WTC11 (cell line): ENCODE results near the gene LATS1. TPM values are rescaled to one million over a fixed set of nuclear protein-coding genes. Genes with fewer than 3 reads are reported as not detected.

Source experiments
- ATAC-seq: fragments of 200-7000 bp; cut with Tn5 transposase; 2 replicates; pipeline ENCODE4 v1.10.0; 2021; ENCODE audit warnings: mild to moderate bottlenecking, moderate library complexity
- CTCF ChIA-PET: fragments of 300-600 bp; sonication (Branson Sonifier 250); formaldehyde crosslinking; loops from one replicate; lab custom pipeline; 2021; ENCODE audit warnings: antibody characterized with exemption; lab: Charles Lee
- POLR2A ChIA-PET: fragments of 350-600 bp; sonication (Branson Sonifier 250); formaldehyde crosslinking; loops from one replicate; lab custom pipeline; 2021; ENCODE audit warnings: antibody characterized with exemption; lab: Charles Lee
- DNase-seq: peaks from one replicate; pipeline ENCODE4 v3.0.0; 2021; ENCODE audit warnings: low spot score
- H3K27ac Mint-ChIP-seq: 2 replicates; pipeline ENCODE4 v1.8.0; 2021; ENCODE audit warnings: mixed read lengths
- H3K27me3 Mint-ChIP-seq: 2 replicates; pipeline ENCODE4 v1.8.0; 2021; ENCODE audit warnings: low read depth, mild to moderate bottlenecking, moderate library complexity, mixed read lengths
- H3K36me3 Mint-ChIP-seq: 2 replicates; pipeline ENCODE4 v1.8.0; 2021; ENCODE audit warnings: mixed read lengths
- H3K4me1 Mint-ChIP-seq: 2 replicates; pipeline ENCODE4 v1.8.0; 2022; ENCODE audit warnings: mixed read lengths
- H3K4me3 Mint-ChIP-seq: 2 replicates; pipeline ENCODE4 v1.8.0; 2021; ENCODE audit warnings: mild to moderate bottlenecking, moderate library complexity, mixed read lengths
- H3K9me3 Mint-ChIP-seq: 2 replicates; pipeline ENCODE4 v1.8.0; 2021; ENCODE audit warnings: mixed read lengths
- E2F1 ChIP-seq: sonication (generic); formaldehyde crosslinking; IDR thresholded peaks from 2 replicates; pipeline ENCODE4 v1.8.0; 2022; ENCODE audit warnings: mild to moderate bottlenecking, missing genetic modification reagents
- FOXP1 ChIP-seq: sonication (generic); formaldehyde crosslinking; IDR thresholded peaks from 2 replicates; pipeline ENCODE4 v1.8.0; 2022; ENCODE audit warnings: missing genetic modification reagents, mild to moderate bottlenecking, moderate library complexity, borderline replicate concordance
- MLX ChIP-seq: sonication (generic); formaldehyde crosslinking; IDR thresholded peaks from 2 replicates; pipeline ENCODE4 v1.8.1; 2023; ENCODE audit warnings: mild to moderate bottlenecking, missing genetic modification reagents, moderate library complexity
- MXD4 ChIP-seq: fragments of 250-450 bp; sonication (Bioruptor Pico); IDR thresholded peaks from 2 replicates; pipeline ENCODE4 v1.8.0; 2021; ENCODE audit warnings: mild to moderate bottlenecking, moderate library complexity, borderline replicate concordance
- NR1H2 ChIP-seq: sonication (generic); formaldehyde crosslinking; IDR thresholded peaks from 2 replicates; pipeline ENCODE4 v1.9.0; 2021; ENCODE audit warnings: mild to moderate bottlenecking, moderate library complexity, missing genetic modification reagents
- SMAD4 ChIP-seq: sonication (generic); formaldehyde crosslinking; IDR thresholded peaks from 2 replicates; pipeline ENCODE4 v1.8.0; 2022; ENCODE audit warnings: mild to moderate bottlenecking, missing genetic modification reagents
- STAT6 ChIP-seq: sonication (generic); formaldehyde crosslinking; conservative IDR thresholded peaks from 2 replicates; pipeline ENCODE4 v1.8.1; 2023; ENCODE audit warnings: mild to moderate bottlenecking, low read depth, missing genetic modification reagents, moderate library complexity
- ZBTB43 ChIP-seq: sonication (generic); formaldehyde crosslinking; IDR thresholded peaks from 2 replicates; pipeline ENCODE4 v1.8.1; 2023; ENCODE audit warnings: mild to moderate bottlenecking, missing genetic modification reagents
- ZNF121 ChIP-seq: sonication (generic); formaldehyde crosslinking; IDR thresholded peaks from 2 replicates; pipeline ENCODE4 v1.8.0; 2023; ENCODE audit warnings: missing genetic modification reagents
- ZNF263 ChIP-seq: sonication (generic); formaldehyde crosslinking; IDR thresholded peaks from 2 replicates; pipeline ENCODE4 v1.8.1; 2022; ENCODE audit warnings: low read depth, mild to moderate bottlenecking, moderate library complexity, missing genetic modification reagents
- ZNF671 ChIP-seq: fragments of 250-450 bp; sonication (Bioruptor Pico); IDR thresholded peaks from 2 replicates; pipeline ENCODE4 v1.8.0; 2021; ENCODE audit warnings: mild to moderate bottlenecking
- total RNA-seq: library from RNA; stranded (reverse); gene quantifications from 3 replicates; pipeline ENCODE4 v1.2.3, GENCODE V29; 2021
- TF ChIP-seq, protein P1 (sequence below): sonication (generic); formaldehyde crosslinking; IDR thresholded peaks from 2 replicates; pipeline ENCODE4 v1.8.1; 2023; ENCODE audit warnings: mild to moderate bottlenecking, missing genetic modification reagents, borderline replicate concordance
- TF ChIP-seq, protein P2 (sequence below): sonication (generic); formaldehyde crosslinking; IDR thresholded peaks from 2 replicates; pipeline ENCODE4 v1.8.1; 2022; ENCODE audit warnings: low read depth, missing genetic modification reagents, borderline replicate concordance
- TF ChIP-seq, protein P3 (sequence below): fragments of 250-450 bp; sonication (Bioruptor Pico); IDR thresholded peaks from 2 replicates; pipeline ENCODE4 v1.9.0; 2021; ENCODE audit warnings: mild to moderate bottlenecking
- TF ChIP-seq, protein P4 (sequence below): sonication (generic); formaldehyde crosslinking; IDR thresholded peaks from 2 replicates; pipeline ENCODE4 v1.8.1; 2022; ENCODE audit warnings: missing genetic modification reagents, borderline replicate concordance
- TF ChIP-seq, protein P5 (sequence below): sonication (generic); formaldehyde crosslinking; IDR thresholded peaks from 2 replicates; pipeline ENCODE4 v1.8.1; 2022; ENCODE audit warnings: mild to moderate bottlenecking, missing genetic modification reagents, moderate library complexity, borderline replicate concordance
- TF ChIP-seq, protein P6 (sequence below): sonication (generic); formaldehyde crosslinking; IDR thresholded peaks from 2 replicates; pipeline ENCODE4 v1.8.0; 2022; ENCODE audit warnings: mild to moderate bottlenecking, missing genetic modification reagents

The LATS1 gene
- total RNA-seq, 1 experiment from 2014 or later: 24.2 TPM

DNA sequence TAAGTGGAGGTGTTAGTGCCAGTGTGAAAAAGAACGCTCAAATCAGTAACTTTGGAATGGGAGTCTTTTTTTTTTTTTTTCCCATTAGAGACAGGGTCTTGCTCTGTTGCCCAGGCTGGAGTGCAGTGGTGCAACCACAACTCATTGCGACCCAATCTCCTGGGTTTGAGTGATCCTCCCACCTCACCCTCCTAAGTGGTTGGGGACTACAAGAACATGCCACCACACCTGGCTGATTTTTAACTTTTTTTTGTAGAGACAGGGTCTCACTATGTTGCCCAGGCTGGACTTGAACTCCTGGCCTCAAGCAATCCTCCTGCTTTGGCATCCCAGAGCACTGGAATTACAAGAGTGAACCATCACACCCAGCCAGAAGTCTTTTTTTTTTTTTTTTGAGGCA lies 19.7 kb downstream of the LATS1 start:
- CTCF ChIA-PET: interaction anchor here (0.6 kb wide), 1 partner anchor 10 kb away, joined by 3 read pairs; no protein-coding TSS in a partner anchor
- H3K4me1 Mint-ChIP-seq: peaks cover 18% of the 10 kb centered on the region
- no peak overlapping the region for H3K27ac Mint-ChIP-seq
- no peak for ATAC-seq
- H3K36me3 Mint-ChIP-seq: peaks cover 7% of the 10 kb centered on the region
- TF ChIP-seq ZNF121 (CRISPR knock-in tag) (peak; percentile 90), NR1H2 (no peak)
- H3K27me3 Mint-ChIP-seq: no peaks in the 10 kb centered on the region
- H3K4me3 Mint-ChIP-seq: no peak overlapping the region
- DNase-seq: no peak
- H3K9me3 Mint-ChIP-seq: no peaks in the 10 kb centered on the region
- POLR2A ChIA-PET: no interaction called here

DNA sequence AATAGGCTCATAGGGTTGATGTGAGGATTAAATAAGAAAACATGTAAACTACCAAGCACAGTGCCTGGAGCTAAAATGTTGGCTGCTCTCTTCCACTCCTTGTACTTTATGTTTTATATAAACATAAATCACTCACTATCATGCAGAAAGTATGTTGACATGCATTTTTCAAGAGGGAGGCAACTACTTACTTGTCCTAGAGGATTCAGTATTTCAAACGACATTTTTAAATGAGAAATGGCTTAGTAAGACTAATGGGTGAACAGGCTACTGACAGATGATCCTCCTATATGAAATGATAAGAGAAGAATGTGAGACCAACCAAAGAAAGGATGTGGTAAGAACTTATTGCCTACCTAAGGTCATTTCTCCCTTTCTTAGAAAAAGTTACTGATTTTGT lies 21.0 kb downstream of the LATS1 start:
- Mint-ChIP-seq H3K4me3 (no peak overlapping the region), H3K27ac (no peak overlapping the region), H3K27me3 (no peaks in the 10 kb centered on the region), H3K9me3 (no peaks in the 10 kb centered on the region), H3K36me3 (peaks cover 10% of the 10 kb centered on the region), H3K4me1 (peaks cover 12% of the 10 kb centered on the region)
- CTCF ChIA-PET: no interaction called here
- ATAC-seq (no peak), DNase-seq (no peak)
- POLR2A ChIA-PET: no interaction called here
- TF ChIP-seq E2F1 (CRISPR knock-in tag): no peak
- TF ChIP-seq SMAD4 (CRISPR knock-in tag): no peak
- TF ChIP-seq, protein P1, sequence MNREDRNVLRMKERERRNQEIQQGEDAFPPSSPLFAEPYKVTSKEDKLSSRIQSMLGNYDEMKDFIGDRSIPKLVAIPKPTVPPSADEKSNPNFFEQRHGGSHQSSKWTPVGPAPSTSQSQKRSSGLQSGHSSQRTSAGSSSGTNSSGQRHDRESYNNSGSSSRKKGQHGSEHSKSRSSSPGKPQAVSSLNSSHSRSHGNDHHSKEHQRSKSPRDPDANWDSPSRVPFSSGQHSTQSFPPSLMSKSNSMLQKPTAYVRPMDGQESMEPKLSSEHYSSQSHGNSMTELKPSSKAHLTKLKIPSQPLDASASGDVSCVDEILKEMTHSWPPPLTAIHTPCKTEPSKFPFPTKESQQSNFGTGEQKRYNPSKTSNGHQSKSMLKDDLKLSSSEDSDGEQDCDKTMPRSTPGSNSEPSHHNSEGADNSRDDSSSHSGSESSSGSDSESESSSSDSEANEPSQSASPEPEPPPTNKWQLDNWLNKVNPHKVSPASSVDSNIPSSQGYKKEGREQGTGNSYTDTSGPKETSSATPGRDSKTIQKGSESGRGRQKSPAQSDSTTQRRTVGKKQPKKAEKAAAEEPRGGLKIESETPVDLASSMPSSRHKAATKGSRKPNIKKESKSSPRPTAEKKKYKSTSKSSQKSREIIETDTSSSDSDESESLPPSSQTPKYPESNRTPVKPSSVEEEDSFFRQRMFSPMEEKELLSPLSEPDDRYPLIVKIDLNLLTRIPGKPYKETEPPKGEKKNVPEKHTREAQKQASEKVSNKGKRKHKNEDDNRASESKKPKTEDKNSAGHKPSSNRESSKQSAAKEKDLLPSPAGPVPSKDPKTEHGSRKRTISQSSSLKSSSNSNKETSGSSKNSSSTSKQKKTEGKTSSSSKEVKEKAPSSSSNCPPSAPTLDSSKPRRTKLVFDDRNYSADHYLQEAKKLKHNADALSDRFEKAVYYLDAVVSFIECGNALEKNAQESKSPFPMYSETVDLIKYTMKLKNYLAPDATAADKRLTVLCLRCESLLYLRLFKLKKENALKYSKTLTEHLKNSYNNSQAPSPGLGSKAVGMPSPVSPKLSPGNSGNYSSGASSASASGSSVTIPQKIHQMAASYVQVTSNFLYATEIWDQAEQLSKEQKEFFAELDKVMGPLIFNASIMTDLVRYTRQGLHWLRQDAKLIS (CRISPR knock-in tag): no peak
- no peak for TF ChIP-seq ZBTB43 (CRISPR knock-in tag)
- no peak for TF ChIP-seq ZNF671 (CRISPR knock-in tag)
- TF ChIP-seq STAT6 (CRISPR knock-in tag): no peak
- TF ChIP-seq, protein P2, sequence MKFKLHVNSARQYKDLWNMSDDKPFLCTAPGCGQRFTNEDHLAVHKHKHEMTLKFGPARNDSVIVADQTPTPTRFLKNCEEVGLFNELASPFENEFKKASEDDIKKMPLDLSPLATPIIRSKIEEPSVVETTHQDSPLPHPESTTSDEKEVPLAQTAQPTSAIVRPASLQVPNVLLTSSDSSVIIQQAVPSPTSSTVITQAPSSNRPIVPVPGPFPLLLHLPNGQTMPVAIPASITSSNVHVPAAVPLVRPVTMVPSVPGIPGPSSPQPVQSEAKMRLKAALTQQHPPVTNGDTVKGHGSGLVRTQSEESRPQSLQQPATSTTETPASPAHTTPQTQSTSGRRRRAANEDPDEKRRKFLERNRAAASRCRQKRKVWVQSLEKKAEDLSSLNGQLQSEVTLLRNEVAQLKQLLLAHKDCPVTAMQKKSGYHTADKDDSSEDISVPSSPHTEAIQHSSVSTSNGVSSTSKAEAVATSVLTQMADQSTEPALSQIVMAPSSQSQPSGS (CRISPR knock-in tag): no peak
- no peak for TF ChIP-seq NR1H2
- no peak for TF ChIP-seq MXD4 (CRISPR knock-in tag)
- TF ChIP-seq, protein P3, sequence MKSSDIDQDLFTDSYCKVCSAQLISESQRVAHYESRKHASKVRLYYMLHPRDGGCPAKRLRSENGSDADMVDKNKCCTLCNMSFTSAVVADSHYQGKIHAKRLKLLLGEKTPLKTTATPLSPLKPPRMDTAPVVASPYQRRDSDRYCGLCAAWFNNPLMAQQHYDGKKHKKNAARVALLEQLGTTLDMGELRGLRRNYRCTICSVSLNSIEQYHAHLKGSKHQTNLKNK (CRISPR knock-in tag): no peak
- TF ChIP-seq, protein P4, sequence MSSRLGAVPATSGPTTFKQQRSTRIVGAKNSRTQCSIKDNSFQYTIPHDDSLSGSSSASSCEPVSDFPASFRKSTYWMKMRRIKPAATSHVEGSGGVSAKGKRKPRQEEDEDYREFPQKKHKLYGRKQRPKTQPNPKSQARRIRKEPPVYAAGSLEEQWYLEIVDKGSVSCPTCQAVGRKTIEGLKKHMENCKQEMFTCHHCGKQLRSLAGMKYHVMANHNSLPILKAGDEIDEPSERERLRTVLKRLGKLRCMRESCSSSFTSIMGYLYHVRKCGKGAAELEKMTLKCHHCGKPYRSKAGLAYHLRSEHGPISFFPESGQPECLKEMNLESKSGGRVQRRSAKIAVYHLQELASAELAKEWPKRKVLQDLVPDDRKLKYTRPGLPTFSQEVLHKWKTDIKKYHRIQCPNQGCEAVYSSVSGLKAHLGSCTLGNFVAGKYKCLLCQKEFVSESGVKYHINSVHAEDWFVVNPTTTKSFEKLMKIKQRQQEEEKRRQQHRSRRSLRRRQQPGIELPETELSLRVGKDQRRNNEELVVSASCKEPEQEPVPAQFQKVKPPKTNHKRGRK: no peak
- no peak for TF ChIP-seq FOXP1 (CRISPR knock-in tag)
- TF ChIP-seq, protein P5, sequence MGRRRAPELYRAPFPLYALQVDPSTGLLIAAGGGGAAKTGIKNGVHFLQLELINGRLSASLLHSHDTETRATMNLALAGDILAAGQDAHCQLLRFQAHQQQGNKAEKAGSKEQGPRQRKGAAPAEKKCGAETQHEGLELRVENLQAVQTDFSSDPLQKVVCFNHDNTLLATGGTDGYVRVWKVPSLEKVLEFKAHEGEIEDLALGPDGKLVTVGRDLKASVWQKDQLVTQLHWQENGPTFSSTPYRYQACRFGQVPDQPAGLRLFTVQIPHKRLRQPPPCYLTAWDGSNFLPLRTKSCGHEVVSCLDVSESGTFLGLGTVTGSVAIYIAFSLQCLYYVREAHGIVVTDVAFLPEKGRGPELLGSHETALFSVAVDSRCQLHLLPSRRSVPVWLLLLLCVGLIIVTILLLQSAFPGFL: no peak
- TF ChIP-seq ZNF263 (CRISPR knock-in tag): no peak
- TF ChIP-seq, protein P6, sequence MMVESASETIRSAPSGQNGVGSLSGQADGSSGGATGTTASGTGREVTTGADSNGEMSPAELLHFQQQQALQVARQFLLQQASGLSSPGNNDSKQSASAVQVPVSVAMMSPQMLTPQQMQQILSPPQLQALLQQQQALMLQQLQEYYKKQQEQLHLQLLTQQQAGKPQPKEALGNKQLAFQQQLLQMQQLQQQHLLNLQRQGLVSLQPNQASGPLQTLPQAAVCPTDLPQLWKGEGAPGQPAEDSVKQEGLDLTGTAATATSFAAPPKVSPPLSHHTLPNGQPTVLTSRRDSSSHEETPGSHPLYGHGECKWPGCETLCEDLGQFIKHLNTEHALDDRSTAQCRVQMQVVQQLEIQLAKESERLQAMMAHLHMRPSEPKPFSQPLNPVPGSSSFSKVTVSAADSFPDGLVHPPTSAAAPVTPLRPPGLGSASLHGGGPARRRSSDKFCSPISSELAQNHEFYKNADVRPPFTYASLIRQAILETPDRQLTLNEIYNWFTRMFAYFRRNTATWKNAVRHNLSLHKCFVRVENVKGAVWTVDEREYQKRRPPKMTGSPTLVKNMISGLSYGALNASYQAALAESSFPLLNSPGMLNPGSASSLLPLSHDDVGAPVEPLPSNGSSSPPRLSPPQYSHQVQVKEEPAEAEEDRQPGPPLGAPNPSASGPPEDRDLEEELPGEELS (CRISPR knock-in tag): no peak
- TF ChIP-seq MLX (CRISPR knock-in tag): no peak
